GM21515 (cell line): Measurements from ENCODE around the gene ATAD1.
"Not testable (repeated sequence)": the region's sequence is repeated elsewhere in the genome, so short reads cannot be mapped to it uniquely, and the experiment has no call there.

ENCODE experiments used
- ATAC-seq: cut with Tn5 transposase; IDR thresholded peaks from one replicate; pipeline ENCODE4 v1.9.1; 2021; ENCODE audit not compliant: unreplicated experiment

ATAD1 gene

GRCh38 chr10:87804939-87805569 lies 13.0 kb downstream of the ATAD1 start:
- no peak for ATAC-seq

- ATAC-seq: no peak
Measured at GRCh38 chr10:87803831-87804230, 14.2 kb downstream of the ATAD1 start.

GRCh38 chr10:87803328-87803727 lies 14.7 kb downstream of the ATAD1 start:
- ATAC-seq: no peak

GRCh38 chr10:87801813-87802435 lies 16.1 kb downstream of the ATAD1 start:
- not testable (repeated sequence) for ATAC-seq

GRCh38 chr10:87799860-87800259 lies 18.2 kb downstream of the ATAD1 start:
- no peak for ATAC-seq

GRCh38 chr10:87798082-87798481 lies 19.9 kb downstream of the ATAD1 start:
- ATAC-seq: no peak

- no peak for ATAC-seq
Measured at GRCh38 chr10:87794285-87794684, 23.7 kb downstream of the ATAD1 start.

- ATAC-seq: no peak
Measured at GRCh38 chr10:87790185-87790584, 27.8 kb downstream of the ATAD1 start.

- no peak for ATAC-seq
Measured at GRCh38 chr10:87786421-87786820, 31.6 kb downstream of the ATAD1 start.

GRCh38 chr10:87782721-87783120 lies 35.3 kb downstream of the ATAD1 start:
- ATAC-seq: no peak

GRCh38 chr10:87781545-87781944 lies 36.5 kb downstream of the ATAD1 start:
- no peak for ATAC-seq

- no peak for ATAC-seq
Measured at GRCh38 chr10:87776328-87776727, 41.7 kb downstream of the ATAD1 start.

- no peak for ATAC-seq
Measured at GRCh38 chr10:87775766-87776165, 42.3 kb downstream of the ATAD1 start.

GRCh38 chr10:87771871-87772500 lies 46.0 kb downstream of the ATAD1 start:
- no peak for ATAC-seq

GRCh38 chr10:87767253-87767652 lies 50.8 kb downstream of the ATAD1 start:
- ATAC-seq: no peak

GRCh38 chr10:87765666-87766376 lies 52.2 kb downstream of the ATAD1 start:
- ATAC-seq: no peak

- no peak for ATAC-seq
Measured at GRCh38 chr10:87764072-87764934, 53.7 kb downstream of the ATAD1 start.

- no peak for ATAC-seq
Measured at GRCh38 chr10:87763086-87763861, 54.8 kb downstream of the ATAD1 start.

- no peak for ATAC-seq
Measured at GRCh38 chr10:87761892-87762291, 56.1 kb downstream of the ATAD1 start.

- no peak for ATAC-seq
Measured at GRCh38 chr10:87761153-87761552, 56.9 kb downstream of the ATAD1 start.
